Activated CD4-positive, alpha-beta T cell treated with anti-CD3 and anti-CD28 coated beads, Interleukin-10, Interleukin-2, amounts not matched to agents 100 ng/mL and 50 ng/mL, durations not matched to agents 16 hours and 8 hours (primary cell): ENCODE results near the gene PARD6B.
"Not testable (repeated sequence)": the region's sequence is repeated elsewhere in the genome, so short reads cannot be mapped to it uniquely, and the experiment has no call there.

Experiments used
- DNase-seq: peaks from one replicate; pipeline ENCODE4 v3.0.0-alpha.2; 2020

Gene PARD6B

GRCh38 chr20:50778994-50779393 is 47.6 kb downstream of the PARD6B start:
- not testable (repeated sequence) for DNase-seq

GRCh38 chr20:50783390-50783789 is 52.0 kb downstream of the PARD6B start:
- DNase-seq = no peak

DNA sequence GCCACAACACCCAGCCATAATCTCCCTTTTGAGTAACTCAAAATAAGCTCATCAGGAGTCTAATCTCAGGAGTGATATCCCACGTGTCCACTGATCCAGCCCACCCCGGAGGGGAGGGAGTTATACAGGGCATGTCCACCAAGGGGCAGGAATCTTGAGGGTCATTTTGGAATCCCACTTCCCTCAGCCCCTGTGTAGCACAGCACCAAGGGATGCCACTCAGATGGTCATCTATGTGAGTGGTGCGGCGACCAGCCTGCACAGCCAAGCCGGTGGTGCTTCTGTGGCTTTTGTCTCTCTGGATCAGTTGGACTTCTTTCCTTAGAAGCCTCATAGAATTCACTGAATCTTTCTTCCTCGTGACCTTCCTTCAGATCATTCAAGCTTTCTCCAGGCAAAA is 52.5 kb downstream of the PARD6B start:
- DNase-seq = no peak

GRCh38 chr20:50784464-50784863 is 53.1 kb downstream of the PARD6B start:
- no peak for DNase-seq

GRCh38 chr20:50786703-50787102 is 55.3 kb downstream of the PARD6B start:
- no peak for DNase-seq

DNA sequence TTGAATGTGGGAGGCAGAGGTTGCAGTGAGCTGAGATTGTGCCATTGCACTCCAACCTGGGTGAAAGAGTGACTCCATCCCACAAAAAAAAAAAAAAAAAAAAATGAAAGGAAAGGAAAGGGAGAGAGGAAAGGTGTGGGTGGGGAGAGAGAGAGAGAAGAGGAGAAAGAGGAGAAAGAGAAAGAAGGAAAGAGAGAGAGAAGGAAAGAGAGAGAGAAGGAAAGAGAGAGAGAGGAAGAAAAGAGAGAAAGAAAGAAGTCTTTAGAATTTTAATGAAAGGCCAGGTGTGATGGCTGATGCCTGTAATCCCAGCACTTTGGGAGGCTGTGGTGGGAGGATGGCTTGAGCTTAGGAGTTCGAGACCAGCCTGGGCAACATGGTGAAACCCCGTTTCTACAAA is 55.8 kb downstream of the PARD6B start:
- DNase-seq = no peak

DNA sequence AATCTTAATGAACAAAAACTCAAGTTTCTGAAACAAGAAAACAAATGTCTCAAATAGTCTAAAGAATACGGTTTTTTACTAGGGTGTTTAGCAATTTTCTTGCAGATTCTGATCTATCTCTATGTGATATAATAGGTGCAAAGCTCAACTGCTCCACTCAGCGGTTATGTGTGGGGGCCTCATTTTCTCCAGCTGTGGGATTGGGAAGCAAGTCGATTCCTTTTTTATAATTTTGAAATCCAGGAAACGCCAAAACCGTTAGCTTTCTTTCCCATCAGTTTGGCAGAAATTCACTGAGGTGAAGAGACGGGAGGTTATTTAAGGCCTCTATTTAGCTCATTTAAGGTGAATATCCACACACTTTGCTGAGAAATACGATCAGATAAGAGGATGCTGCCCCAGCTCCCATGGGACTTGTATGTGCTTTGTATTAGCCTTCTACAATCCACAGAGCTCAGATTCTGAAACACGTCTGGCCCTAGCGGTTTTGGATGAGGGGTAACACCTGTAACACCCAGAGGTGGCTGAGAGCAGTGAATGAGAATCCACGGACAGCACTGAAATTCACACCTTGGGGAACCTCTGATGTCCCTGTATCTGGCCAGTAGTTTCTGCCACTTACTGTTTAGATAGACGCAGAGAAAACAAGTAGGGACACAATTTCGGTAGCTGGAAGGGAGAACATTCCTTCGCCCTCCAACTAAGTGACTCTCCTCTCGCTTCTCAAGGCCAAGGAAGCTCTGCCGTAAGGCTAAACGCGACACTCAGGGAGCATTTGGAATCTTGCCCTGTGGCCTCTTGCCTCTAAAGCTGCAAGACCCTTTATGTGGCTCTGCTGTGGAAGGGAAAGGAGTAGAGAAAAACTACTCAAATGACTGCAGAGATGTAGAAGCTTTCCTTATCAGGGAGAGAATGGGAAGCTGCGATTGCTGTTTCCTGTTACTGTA is 56.9 kb downstream of the PARD6B start:
- no peak for DNase-seq

GRCh38 chr20:50789968-50790650 is 58.7 kb downstream of the PARD6B start:
- no peak for DNase-seq

DNA sequence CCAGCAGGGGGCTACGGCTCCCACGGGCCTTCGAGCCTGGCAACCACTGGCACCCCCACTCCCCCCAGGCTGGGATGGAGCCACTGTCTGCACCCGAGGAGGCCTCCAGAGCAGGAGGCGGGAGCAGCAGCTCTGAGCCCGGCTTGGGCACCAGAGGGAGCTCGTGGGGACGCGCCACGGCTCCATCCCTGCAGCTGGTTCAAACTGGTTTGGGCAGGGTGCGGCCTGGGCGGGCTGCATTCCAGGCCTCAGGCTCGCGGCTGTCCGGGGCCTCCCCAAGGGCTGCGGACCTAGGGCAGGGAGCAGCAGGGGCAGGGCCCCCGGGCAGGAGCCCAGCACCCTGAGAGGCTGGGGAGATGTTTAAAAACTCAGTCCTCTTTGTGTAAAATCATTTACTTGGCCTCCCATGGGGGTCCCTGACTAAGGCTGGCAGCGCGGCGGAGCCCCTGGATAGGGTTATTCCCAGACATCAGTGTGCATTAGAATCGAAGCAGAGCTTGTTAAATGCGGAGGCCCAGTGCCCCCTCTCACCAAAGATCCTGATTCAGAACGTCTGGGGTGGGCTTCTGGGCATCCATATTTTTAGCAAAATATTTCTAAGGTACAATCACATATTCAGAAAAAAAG is 59.4 kb downstream of the PARD6B start:
- peak; percentile 92 for DNase-seq

DNA sequence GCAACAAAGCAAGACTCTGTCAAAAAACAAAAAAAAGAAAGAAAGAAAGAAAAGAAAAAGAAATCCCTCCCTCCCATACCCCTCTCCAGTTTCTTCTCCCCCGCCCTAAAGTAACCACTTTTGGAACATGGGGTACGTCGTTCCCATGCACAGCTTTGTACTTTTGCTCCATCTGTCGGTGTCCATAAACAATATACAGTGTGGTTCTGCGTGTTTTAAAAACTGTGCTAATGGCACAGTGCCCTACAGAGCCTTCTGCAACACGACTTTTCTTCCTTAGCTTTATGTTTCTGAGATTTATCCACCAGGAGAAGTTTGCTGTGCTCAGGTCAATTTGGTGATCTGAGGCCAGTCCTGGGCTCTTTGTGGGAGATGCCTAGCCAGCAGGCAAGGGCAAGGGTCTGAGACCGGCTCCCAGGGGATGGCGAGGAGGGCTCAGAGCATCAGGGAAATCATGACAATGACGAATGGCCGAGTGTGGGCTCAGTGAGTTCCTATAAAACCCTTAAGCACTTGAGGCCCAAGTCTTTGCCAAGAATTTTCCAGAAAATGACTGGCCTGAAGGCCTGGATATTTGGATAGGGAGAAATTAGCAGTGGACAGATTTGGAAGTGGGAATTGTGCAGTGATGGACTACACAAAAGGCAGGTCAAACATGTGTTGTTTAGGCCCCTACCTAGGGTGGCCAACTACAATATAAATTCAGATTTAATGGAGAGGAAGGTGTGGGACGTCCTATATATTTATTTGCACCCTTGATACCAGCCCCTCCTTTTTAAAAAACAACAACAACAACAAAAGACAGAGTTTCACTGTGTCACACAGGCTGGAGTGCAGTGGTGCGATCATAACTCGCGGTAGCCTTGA is 61.6 kb downstream of the PARD6B start:
- no peak for DNase-seq

DNA sequence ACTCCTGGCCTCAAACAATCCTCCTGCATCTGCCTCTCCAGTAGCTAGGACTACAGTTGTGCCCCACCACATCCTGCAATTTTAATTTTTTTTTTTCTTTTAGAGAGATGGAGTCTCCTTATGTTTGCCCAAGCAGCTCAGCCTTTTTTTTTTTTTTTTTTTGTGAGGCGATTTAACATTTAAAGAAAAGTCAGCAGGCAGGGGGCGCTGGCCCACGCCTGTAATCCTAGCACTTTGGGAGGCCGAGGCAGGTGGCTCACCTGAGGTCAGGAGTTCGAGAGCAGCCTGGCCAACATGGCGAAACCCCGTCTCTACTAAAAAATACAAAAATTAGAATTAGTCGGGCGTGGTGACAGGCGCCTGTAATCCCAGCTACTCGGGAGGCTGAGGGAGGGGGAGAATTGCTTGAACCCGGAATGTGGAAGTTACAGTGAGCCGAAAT is 62.2 kb downstream of the PARD6B start:
- DNase-seq = peak; percentile 62

GRCh38 chr20:50794181-50794845 is 62.9 kb downstream of the PARD6B start:
- DNase-seq = no peak

DNA sequence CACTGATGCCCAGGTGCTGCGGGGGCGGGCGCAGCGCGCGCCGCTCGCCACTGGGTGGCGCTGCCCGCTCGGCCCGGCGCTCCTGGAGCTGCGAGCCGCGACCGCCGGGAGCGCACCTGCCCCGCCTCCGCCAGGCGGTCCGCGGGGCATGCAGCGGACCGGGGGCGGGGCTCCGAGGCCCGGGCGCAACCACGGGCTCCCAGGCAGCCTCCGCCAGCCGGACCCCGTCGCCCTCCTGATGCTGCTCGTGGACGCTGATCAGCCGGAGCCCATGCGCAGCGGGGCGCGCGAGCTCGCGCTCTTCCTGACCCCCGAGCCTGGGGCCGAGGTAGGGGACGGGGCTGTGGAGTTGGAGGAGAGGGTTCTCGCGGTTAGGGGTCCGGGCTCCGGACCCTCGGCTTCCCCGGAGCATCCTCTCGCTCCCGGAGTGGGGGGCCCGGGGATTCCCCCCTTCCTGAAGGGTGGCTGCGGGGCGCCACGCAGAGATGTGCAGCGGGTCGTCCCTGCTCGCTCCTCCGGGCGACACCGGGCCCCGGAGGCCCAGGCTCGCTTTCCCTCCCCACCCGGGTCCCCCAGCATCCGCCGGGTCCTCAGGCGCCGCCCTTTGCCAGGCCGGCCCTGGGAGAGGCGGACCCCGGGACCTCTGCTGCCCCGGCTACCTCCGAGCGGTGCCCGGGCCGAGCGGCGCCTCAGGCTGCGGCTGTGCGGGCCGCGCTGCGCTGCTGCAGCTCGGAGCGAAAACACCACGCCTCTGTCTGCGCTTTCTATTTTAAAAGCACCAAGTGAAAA is 63.7 kb downstream of the PARD6B start, which contains the start of gene BCAS4:
Gene BCAS4, plus strand, starts transcription at position 216 of the 789 bp plus-strand sequence. Its CDS starts 23 bp downstream, at position 239.
- DNase-seq = peak; percentile 90

DNA sequence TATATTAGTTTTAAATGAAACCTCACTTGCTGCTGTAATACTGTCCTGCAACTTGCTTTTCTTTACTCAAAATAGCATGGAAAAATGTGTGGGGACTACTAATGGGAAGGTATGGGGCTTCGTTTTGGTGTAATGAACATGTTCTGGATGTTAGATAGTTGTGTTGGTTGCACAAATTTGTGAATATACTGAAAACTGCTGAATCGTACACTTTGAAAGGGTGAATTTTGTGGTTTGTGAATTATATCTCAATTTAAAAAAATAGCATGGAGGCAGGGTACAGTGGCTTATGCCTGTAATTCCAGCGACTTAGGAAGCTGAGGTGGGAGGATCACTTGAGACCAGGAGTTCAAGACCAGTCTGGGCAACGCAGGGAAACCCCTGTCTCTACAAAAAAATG is 65.8 kb downstream of the PARD6B start:
- no peak for DNase-seq

GRCh38 chr20:50798650-50799049 is 67.3 kb downstream of the PARD6B start:
- no peak for DNase-seq

DNA sequence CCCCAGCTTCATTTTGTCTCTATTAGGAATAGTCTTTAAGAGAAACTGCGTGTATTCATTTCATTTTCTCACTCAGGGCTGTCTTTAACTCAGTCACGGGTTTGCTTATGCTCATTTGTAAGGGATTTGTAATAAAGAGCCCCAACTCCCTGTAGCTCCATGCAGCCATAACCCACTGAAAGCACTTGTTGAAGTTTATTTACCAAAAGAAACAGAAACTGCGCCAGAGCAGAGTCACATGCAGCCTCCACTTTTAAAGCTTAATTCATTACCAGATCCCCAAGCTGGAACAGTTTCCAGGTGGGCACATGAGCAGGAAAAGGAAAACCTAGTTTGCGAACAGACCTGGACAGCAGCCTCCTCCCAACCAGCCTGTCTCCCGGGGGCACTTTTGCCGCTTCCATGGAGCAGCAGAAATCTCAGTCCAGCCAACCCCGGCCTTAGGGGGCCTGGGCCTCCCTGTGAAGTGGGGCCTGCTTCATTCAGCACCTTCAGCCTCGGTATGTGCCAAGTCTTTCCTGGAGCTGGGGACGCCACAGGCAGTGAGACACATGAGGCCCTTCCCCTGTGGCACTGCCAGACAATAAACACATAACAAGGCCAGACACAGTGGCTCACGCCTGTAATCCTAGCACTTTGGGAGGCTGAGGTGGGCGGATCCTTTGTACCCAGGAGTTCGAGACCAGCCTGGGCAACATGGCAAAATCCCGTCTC is 68.0 kb downstream of the PARD6B start:
- DNase-seq = no peak

GRCh38 chr20:50799890-50800550 is 68.6 kb downstream of the PARD6B start:
- DNase-seq = no peak

DNA sequence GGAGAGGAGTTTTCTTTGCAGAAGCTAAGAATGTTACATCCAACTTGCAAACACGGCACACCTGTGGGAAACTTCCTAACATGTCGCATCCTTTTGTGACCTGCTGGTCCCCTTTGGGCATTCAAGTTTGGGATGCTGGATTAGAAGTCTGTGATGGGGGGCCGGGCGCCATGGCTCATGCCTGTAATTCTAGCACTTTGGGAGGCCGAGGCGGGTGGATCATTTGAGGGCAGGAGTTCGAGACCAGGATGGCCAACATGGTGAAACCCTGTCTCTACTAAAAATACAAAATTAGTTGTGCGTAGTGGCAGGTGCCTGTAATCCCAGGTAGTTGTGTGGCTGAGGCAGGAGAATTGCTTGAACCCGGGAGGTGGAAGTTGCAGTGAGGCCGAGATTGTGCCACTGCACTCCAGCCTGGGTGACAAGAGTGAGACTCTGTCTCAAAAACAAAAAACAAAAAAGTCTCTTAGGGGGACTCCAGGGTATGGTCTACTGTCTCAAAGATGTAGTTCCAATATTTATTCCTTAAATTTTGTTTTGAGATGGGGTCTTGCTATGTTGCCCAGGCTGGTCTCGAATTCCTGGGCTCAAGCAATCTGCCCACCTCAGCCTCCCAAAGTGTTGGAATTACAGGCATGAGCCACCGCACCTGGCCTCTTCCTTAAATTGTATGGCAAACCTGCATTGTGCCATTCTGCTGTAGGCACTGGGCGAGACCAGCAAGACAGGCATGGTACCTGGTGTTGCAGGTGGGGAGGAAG is 69.8 kb downstream of the PARD6B start:
- not testable (repeated sequence) for DNase-seq

GRCh38 chr20:50801747-50802125 is 70.4 kb downstream of the PARD6B start:
- no peak for DNase-seq
